Stimulated activated naive CD8-positive, alpha-beta T cell treated with anti-CD3 and anti-CD28 coated beads, Interleukin-15, amount 100 ng/mL, for 72 hours (primary cell): ENCODE results near the gene KCNQ1.

Source experiments
- ATAC-seq: fragments of 150-1000 bp; cut with Tn5 transposase; 2 replicates; pipeline ENCODE4 v1.10.0; 2021; ENCODE audit warnings: mild to moderate bottlenecking, moderate library complexity
- DNase-seq, 2 donors: peaks; one replicate each; pipeline ENCODE4 v3.0.0; 2021 to 2022
- H3K27ac Mint-ChIP-seq, 2 donors: one replicate each; pipeline ENCODE4 v1.8.0; 2022; ENCODE audit warnings: mild to moderate bottlenecking in 2 of 2, mixed read lengths in 2 of 2, moderate library complexity in 2 of 2
- H3K27me3 Mint-ChIP-seq: one replicate; pipeline ENCODE4 v1.8.0; 2022; ENCODE audit warnings: mixed read lengths
- H3K4me1 Mint-ChIP-seq: one replicate; pipeline ENCODE4 v1.8.0; 2022; ENCODE audit warnings: mild to moderate bottlenecking, mixed read lengths
- H3K4me3 Mint-ChIP-seq, 2 donors: one replicate each; pipeline ENCODE4 v1.8.0; 2022; ENCODE audit warnings: mild to moderate bottlenecking in 2 of 2, mixed read lengths in 2 of 2, moderate library complexity in 1 of 2
- H3K9me3 Mint-ChIP-seq, 2 donors: one replicate each; pipeline ENCODE4 v1.8.0; 2022; ENCODE audit warnings: mixed read lengths in 2 of 2

KCNQ1 gene

GRCh38 chr11:2800655-2801531, 356.1 kb downstream of the KCNQ1 start:
- Mint-ChIP-seq H3K27me3 (no peaks in the 10 kb centered on the region), H3K27ac (no peak overlapping the region), H3K9me3 (no peaks in the 10 kb centered on the region), H3K4me1 (no peaks in the 10 kb centered on the region), H3K4me3 (no peak overlapping the region)
- DNase-seq (peak in 1 of 2 donors; percentile 6), ATAC-seq (no peak)

GRCh38 chr11:2801711-2802388, 357.0 kb downstream of the KCNQ1 start:
- Mint-ChIP-seq H3K4me1 (no peaks in the 10 kb centered on the region), H3K27me3 (no peaks in the 10 kb centered on the region), H3K9me3 (no peaks in the 10 kb centered on the region), H3K27ac (no peak overlapping the region), H3K4me3 (no peak overlapping the region)
- ATAC-seq (no peak), DNase-seq (peak in 1 of 2 donors; percentile 2)

GRCh38 chr11:2802389-2803185, 357.8 kb downstream of the KCNQ1 start:
- Mint-ChIP-seq H3K4me3 (no peak overlapping the region), H3K27ac (no peak overlapping the region), H3K27me3 (no peaks in the 10 kb centered on the region), H3K4me1 (no peaks in the 10 kb centered on the region), H3K9me3 (no peaks in the 10 kb centered on the region)
- ATAC-seq (no peak), DNase-seq (peak in 1 of 2 donors; percentile 8)

- H3K27ac Mint-ChIP-seq: peak overlapping the region in 1 of 2 donors; percentile 54
- no peak for ATAC-seq
Observed at GRCh38 chr11:2803186-2804091, 358.6 kb downstream of the KCNQ1 start.

GRCh38 chr11:2804189-2804588, 359.4 kb downstream of the KCNQ1 start:
- no peak overlapping the region for H3K4me3 Mint-ChIP-seq
- no peaks in the 10 kb centered on the region for H3K27me3 Mint-ChIP-seq
- DNase-seq (no peak), ATAC-seq (no peak)
- H3K4me1 Mint-ChIP-seq: peaks cover 10% of the 10 kb centered on the region
- H3K9me3 Mint-ChIP-seq: no peaks in the 10 kb centered on the region
- no peak overlapping the region for H3K27ac Mint-ChIP-seq

More at GRCh38 chr11:2803186-2804091, 358.6 kb downstream of the KCNQ1 start:
- H3K4me1 Mint-ChIP-seq: peaks cover 2% of the 10 kb centered on the region
- H3K27me3 Mint-ChIP-seq: no peaks in the 10 kb centered on the region
- no peaks in the 10 kb centered on the region for H3K9me3 Mint-ChIP-seq
- DNase-seq: peak in 1 of 2 donors; percentile 5
- H3K4me3 Mint-ChIP-seq: no peak overlapping the region

- H3K9me3 Mint-ChIP-seq: peaks cover 0 to 6% of the 10 kb centered on the region in 2 donors
- peaks cover 16% of the 10 kb centered on the region for H3K4me1 Mint-ChIP-seq
- no peak overlapping the region for H3K27ac Mint-ChIP-seq
- ATAC-seq (no peak), DNase-seq (peak in 1 of 2 donors; percentile 8)
- no peaks in the 10 kb centered on the region for H3K27me3 Mint-ChIP-seq
- no peak overlapping the region for H3K4me3 Mint-ChIP-seq
Observed at GRCh38 chr11:2804701-2805387, 360.0 kb downstream of the KCNQ1 start.

- H3K27ac Mint-ChIP-seq: no peak overlapping the region
- DNase-seq (no peak), ATAC-seq (no peak)
- peaks cover 18% of the 10 kb centered on the region for H3K4me1 Mint-ChIP-seq
- no peak overlapping the region for H3K4me3 Mint-ChIP-seq
- peaks cover 0 to 7% of the 10 kb centered on the region in 2 donors for H3K9me3 Mint-ChIP-seq
- H3K27me3 Mint-ChIP-seq: no peaks in the 10 kb centered on the region
Observed at GRCh38 chr11:2805388-2806056, 360.7 kb downstream of the KCNQ1 start.

- no peak overlapping the region for H3K4me3 Mint-ChIP-seq
- H3K4me1 Mint-ChIP-seq: peaks cover 27% of the 10 kb centered on the region
- H3K27me3 Mint-ChIP-seq: no peaks in the 10 kb centered on the region
- ATAC-seq (no peak), DNase-seq (peak in 1 of 2 donors; percentile 3)
- H3K27ac Mint-ChIP-seq: no peak overlapping the region
- peaks cover 0 to 7% of the 10 kb centered on the region in 2 donors for H3K9me3 Mint-ChIP-seq
Observed at GRCh38 chr11:2806351-2807024, 361.7 kb downstream of the KCNQ1 start.

- Mint-ChIP-seq H3K4me1 (peaks cover 33% of the 10 kb centered on the region), H3K27me3 (no peaks in the 10 kb centered on the region), H3K27ac (no peak overlapping the region), H3K4me3 (no peak overlapping the region), H3K9me3 (peaks cover 0 to 7% of the 10 kb centered on the region in 2 donors)
- peak in 1 of 2 donors; percentile 4 for DNase-seq
- peak; percentile 32 for ATAC-seq
Observed at GRCh38 chr11:2807025-2807681, 362.3 kb downstream of the KCNQ1 start.

GRCh38 chr11:2807801-2808241, 363.0 kb downstream of the KCNQ1 start:
- peaks cover 0 to 7% of the 10 kb centered on the region in 2 donors for H3K9me3 Mint-ChIP-seq
- H3K27me3 Mint-ChIP-seq: no peaks in the 10 kb centered on the region
- DNase-seq: peak in 1 of 2 donors; percentile 7
- H3K27ac Mint-ChIP-seq: no peak overlapping the region
- ATAC-seq: no peak
- H3K4me1 Mint-ChIP-seq: peaks cover 39% of the 10 kb centered on the region
- no peak overlapping the region for H3K4me3 Mint-ChIP-seq

- H3K4me3 Mint-ChIP-seq: peak overlapping the region in 1 of 2 donors; percentile 19
Observed at GRCh38 chr11:2808850-2809846, 364.3 kb downstream of the KCNQ1 start.

GRCh38 chr11:2809854-2810253, 365.0 kb downstream of the KCNQ1 start:
- peaks cover 58% of the 10 kb centered on the region for H3K4me1 Mint-ChIP-seq
- H3K9me3 Mint-ChIP-seq: peaks cover 10 to 20% of the 10 kb centered on the region in 2 donors
- DNase-seq (no peak), ATAC-seq (no peak)
- H3K4me3 Mint-ChIP-seq: no peak overlapping the region
- no peak overlapping the region for H3K27ac Mint-ChIP-seq
- no peaks in the 10 kb centered on the region for H3K27me3 Mint-ChIP-seq

More at GRCh38 chr11:2808850-2809846, 364.3 kb downstream of the KCNQ1 start:
- Mint-ChIP-seq H3K9me3 (peaks cover 5 to 14% of the 10 kb centered on the region in 2 donors), H3K27me3 (no peaks in the 10 kb centered on the region), H3K27ac (no peak overlapping the region), H3K4me1 (peaks cover 53% of the 10 kb centered on the region)
- peak; percentile 27 for ATAC-seq
- peak in 1 of 2 donors; percentile 28 for DNase-seq
